ENCODE results near the gene NVL.

DNA sequence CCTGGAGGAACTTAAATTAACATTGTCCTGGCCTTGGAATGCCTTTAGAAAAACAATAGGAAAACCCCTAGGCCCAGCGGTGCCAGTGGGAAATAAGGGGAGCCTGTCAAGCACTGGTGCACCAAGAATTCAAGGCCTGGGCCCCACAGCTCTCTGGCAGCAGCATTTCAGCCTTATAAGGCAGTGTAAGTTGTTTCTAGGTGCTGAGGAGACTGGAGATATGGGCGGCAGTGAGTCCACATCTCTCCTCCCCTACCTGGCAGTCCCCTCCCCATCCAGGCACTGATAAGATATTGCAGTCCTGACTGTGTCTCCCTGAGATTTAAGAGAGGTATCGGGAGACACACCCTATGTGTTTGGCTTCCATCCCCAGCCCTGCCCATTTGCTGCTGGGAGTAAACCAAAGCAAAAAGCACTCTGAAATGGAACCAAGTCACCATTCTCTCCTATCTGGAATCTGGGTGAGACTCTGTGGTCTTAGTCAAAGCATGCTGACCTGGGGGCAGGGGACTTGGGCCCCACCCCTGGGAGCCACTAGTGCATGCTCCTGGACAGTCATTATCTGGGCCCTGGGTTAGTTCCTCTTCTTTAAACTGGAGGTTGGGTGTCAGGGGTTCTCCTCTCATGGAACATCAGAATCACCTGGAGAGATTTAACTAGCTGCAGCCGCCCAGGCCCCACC lies 116.4 kb downstream of the NVL start:
- TF ChIP-seq, protein P1, sequence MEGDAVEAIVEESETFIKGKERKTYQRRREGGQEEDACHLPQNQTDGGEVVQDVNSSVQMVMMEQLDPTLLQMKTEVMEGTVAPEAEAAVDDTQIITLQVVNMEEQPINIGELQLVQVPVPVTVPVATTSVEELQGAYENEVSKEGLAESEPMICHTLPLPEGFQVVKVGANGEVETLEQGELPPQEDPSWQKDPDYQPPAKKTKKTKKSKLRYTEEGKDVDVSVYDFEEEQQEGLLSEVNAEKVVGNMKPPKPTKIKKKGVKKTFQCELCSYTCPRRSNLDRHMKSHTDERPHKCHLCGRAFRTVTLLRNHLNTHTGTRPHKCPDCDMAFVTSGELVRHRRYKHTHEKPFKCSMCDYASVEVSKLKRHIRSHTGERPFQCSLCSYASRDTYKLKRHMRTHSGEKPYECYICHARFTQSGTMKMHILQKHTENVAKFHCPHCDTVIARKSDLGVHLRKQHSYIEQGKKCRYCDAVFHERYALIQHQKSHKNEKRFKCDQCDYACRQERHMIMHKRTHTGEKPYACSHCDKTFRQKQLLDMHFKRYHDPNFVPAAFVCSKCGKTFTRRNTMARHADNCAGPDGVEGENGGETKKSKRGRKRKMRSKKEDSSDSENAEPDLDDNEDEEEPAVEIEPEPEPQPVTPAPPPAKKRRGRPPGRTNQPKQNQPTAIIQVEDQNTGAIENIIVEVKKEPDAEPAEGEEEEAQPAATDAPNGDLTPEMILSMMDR (conservative IDR thresholded peaks at IDR 0.05; ENCODE audit: low read depth, low read length), result no peak
- TF ChIP-seq MXI1 (IDR thresholded peaks at IDR 0.05; ENCODE audit: borderline replicate concordance, low read depth, low read length), result no peak
- TF ChIP-seq FOS (IDR thresholded peaks at IDR 0.05; ENCODE audit: low read depth, low read length), result no peak
- no peak for TF ChIP-seq RFX5 (IDR thresholded peaks at IDR 0.05; ENCODE audit: low read depth, low read length)
- TF ChIP-seq MAFK (IDR thresholded peaks at IDR 0.05; ENCODE audit: low read depth, low read length), result no peak
- TF ChIP-seq POLR2A (IDR thresholded peaks at IDR 0.05; ENCODE audit: low read depth, low read length), result no peak
- no peak for TF ChIP-seq MAZ (IDR thresholded peaks at IDR 0.05; ENCODE audit: borderline replicate concordance, low read depth, low read length)
- TF ChIP-seq, protein P2, sequence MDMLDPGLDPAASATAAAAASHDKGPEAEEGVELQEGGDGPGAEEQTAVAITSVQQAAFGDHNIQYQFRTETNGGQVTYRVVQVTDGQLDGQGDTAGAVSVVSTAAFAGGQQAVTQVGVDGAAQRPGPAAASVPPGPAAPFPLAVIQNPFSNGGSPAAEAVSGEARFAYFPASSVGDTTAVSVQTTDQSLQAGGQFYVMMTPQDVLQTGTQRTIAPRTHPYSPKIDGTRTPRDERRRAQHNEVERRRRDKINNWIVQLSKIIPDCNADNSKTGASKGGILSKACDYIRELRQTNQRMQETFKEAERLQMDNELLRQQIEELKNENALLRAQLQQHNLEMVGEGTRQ (IDR thresholded peaks at IDR 0.05; ENCODE audit: low read depth, low read length), result no peak
- TF ChIP-seq RAD21 (IDR thresholded peaks at IDR 0.05; ENCODE audit: low read length), result no peak
- TF ChIP-seq CEBPB (IDR thresholded peaks at IDR 0.05; ENCODE audit: low read depth, low read length), result no peak

Data from IMR-90 (cell line).